DND-41 (cell line): ENCODE measurements around the gene HMG20B.

Source experiments
- ATAC-seq: fragments of 200-7000 bp; cut with Tn5 transposase; 3 replicates; pipeline ENCODE4 v1.9.1; 2021; ENCODE audit warnings: low read depth; ENCODE audit not compliant: insufficient read depth
- DNase-seq: peaks from one replicate; pipeline ENCODE4 v3.0.0-alpha.2; 2020
- H2AFZ ChIP-seq: 2 replicates; pipeline ENCODE4 v1.6.0; 2012; ENCODE audit warnings: low read depth, low read length
- H3K27ac ChIP-seq: 2 replicates; pipeline ENCODE4 v1.5.1; 2012; ENCODE audit warnings: low read length, inconsistent platforms
- H3K27me3 ChIP-seq: fragments of 200-600 bp; sonication (generic); 2 replicates; pipeline ENCODE4 v1.6.0; 2012; ENCODE audit warnings: low read length, mild to moderate bottlenecking, inconsistent platforms; ENCODE audit not compliant: insufficient read depth, poor library complexity
- H3K36me3 ChIP-seq: 2 replicates; pipeline ENCODE4 v1.5.1; 2012; ENCODE audit warnings: low read length, inconsistent platforms; ENCODE audit not compliant: insufficient read depth
- H3K4me1 ChIP-seq: 2 replicates; pipeline ENCODE4 v1.5.1; 2012; ENCODE audit warnings: mild to moderate bottlenecking, low read length; ENCODE audit not compliant: insufficient read depth
- H3K4me2 ChIP-seq: 2 replicates; pipeline ENCODE4 v1.6.0; 2012; ENCODE audit warnings: mild to moderate bottlenecking, moderate library complexity, low read length, inconsistent platforms; ENCODE audit not compliant: insufficient read depth
- H3K4me3 ChIP-seq, 2 experiments: fragments of 200-600 bp in 1 of 2; shearing (Covaris generic) in 1 of 2; 2 replicates each; pipeline ENCODE4 v1.5.1; 2012 to 2016; ENCODE audit warnings: inconsistent platforms in 2 of 2, low read length in 2 of 2, mild to moderate bottlenecking in 2 of 2, low read depth in 1 of 2, moderate library complexity in 1 of 2
- H3K79me2 ChIP-seq: 2 replicates; pipeline ENCODE4 v1.6.0; 2012; ENCODE audit warnings: low read length, inconsistent platforms; ENCODE audit not compliant: insufficient read depth
- H3K9ac ChIP-seq: 2 replicates; pipeline ENCODE4 v1.6.0; 2012; ENCODE audit warnings: low read depth, mild to moderate bottlenecking, inconsistent platforms, low read length, moderate library complexity
- H3K9me3 ChIP-seq: 2 replicates; pipeline ENCODE4 v1.5.1; 2012; ENCODE audit warnings: low read length, moderate library complexity, mild to moderate bottlenecking, inconsistent platforms; ENCODE audit not compliant: insufficient read depth, severe bottlenecking
- H4K20me1 ChIP-seq: 2 replicates; pipeline ENCODE4 v1.6.0; 2012; ENCODE audit warnings: low read length; ENCODE audit not compliant: insufficient read depth
- CTCF ChIP-seq: IDR thresholded peaks from 2 replicates; pipeline ENCODE4 v1.5.1; 2012; ENCODE audit warnings: borderline replicate concordance, low read length, moderate library complexity, mild to moderate bottlenecking; ENCODE audit not compliant: poor library complexity, severe bottlenecking; ENCODE audit errors: extremely low read depth
- EZH2 ChIP-seq: IDR thresholded peaks from 3 replicates; pipeline ENCODE4 v1.6.1; 2012; ENCODE audit warnings: borderline replicate concordance, low read depth, mild to moderate bottlenecking, moderate library complexity, low read length, inconsistent platforms; ENCODE audit not compliant: severe bottlenecking

Gene HMG20B

GRCh38 chr19:3570606-3571011 is 2.1 kb upstream of the HMG20B start:
- H3K4me1 ChIP-seq = peaks cover 16% of the 10 kb centered on the region
- H3K79me2 ChIP-seq = peaks cover 9% of the 10 kb centered on the region
- no peak for TF ChIP-seq EZH2
- no peak for TF ChIP-seq CTCF
- 0 out of 2 replicates have a peak, but pooled peaks cover 5% of the 10 kb centered on the region for H4K20me1 ChIP-seq
- H3K9ac ChIP-seq = no peak overlapping the region
- H3K27me3 ChIP-seq = no peaks in the 10 kb centered on the region
- no peak for DNase-seq
- no peak overlapping the region for H3K4me3 ChIP-seq
- no peak overlapping the region for H2AFZ ChIP-seq
- no peak overlapping the region for H3K27ac ChIP-seq
- H3K36me3 ChIP-seq = peaks cover 16% of the 10 kb centered on the region
- no peak for ATAC-seq
- H3K9me3 ChIP-seq = no peaks in the 10 kb centered on the region
- H3K4me2 ChIP-seq = no peak overlapping the region

GRCh38 chr19:3572132-3572854 is 451 bp upstream of the HMG20B start:
- ATAC-seq (peak; percentile 95), DNase-seq (peak; percentile 100)
- peaks cover 9% of the 10 kb centered on the region for H3K79me2 ChIP-seq
- H3K9me3 ChIP-seq = no peaks in the 10 kb centered on the region
- H3K36me3 ChIP-seq = peaks cover 27% of the 10 kb centered on the region
- peak overlapping the region; percentile 26 to 64; a peak in 3 of 4 replicates for H3K4me3 ChIP-seq
- peaks cover 16% of the 10 kb centered on the region for H3K4me1 ChIP-seq
- H3K9ac ChIP-seq = peak overlapping the region; percentile 55
- H2AFZ ChIP-seq = peak overlapping the region; percentile 95
- H4K20me1 ChIP-seq = 0 out of 2 replicates have a peak, but pooled peaks cover 5% of the 10 kb centered on the region
- peak overlapping the region; percentile 95 for H3K4me2 ChIP-seq
- peak overlapping the region; percentile 74 for H3K27ac ChIP-seq
- no peaks in the 10 kb centered on the region for H3K27me3 ChIP-seq
- TF ChIP-seq CTCF = no peak
- TF ChIP-seq EZH2 = no peak

GRCh38 chr19:3573162-3573857 is 566 bp downstream of the HMG20B start:
- peak overlapping the region; percentile 74 for H3K4me2 ChIP-seq
- DNase-seq (no peak), ATAC-seq (peak; percentile 0; the same call in 2 of the 3 replicates)
- H3K9me3 ChIP-seq = no peaks in the 10 kb centered on the region
- 0 out of 2 replicates have a peak, but pooled peaks cover 5% of the 10 kb centered on the region for H4K20me1 ChIP-seq
- H3K27me3 ChIP-seq = no peaks in the 10 kb centered on the region
- peak overlapping the region; percentile 68 for H2AFZ ChIP-seq
- peak overlapping the region; percentile 75 for H3K9ac ChIP-seq
- H3K36me3 ChIP-seq = peaks cover 27% of the 10 kb centered on the region
- H3K79me2 ChIP-seq = peaks cover 9% of the 10 kb centered on the region
- TF ChIP-seq CTCF (no peak), EZH2 (no peak)
- H3K4me1 ChIP-seq = peaks cover 16% of the 10 kb centered on the region
- peak overlapping the region; percentile 76 to 93 for H3K4me3 ChIP-seq
- peak overlapping the region; percentile 79 for H3K27ac ChIP-seq
